Caco-2 (cell line): Measurements from ENCODE around the gene ARHGAP8. TPM values are rescaled to one million over a fixed set of nuclear protein-coding genes. Genes with fewer than 3 reads are reported as not detected.

Experiments used
- BruUV-seq: library from RNA; stranded (reverse); fragments of 400-500 nt; replicated peaks from 2 replicates; lab custom pipeline; 2021; lab: Mats Ljungman, UMichigan
- CTCF ChIA-PET: fragments of 300-600 bp; sonication (Branson Sonifier 250); formaldehyde crosslinking; loops from one replicate; lab custom pipeline; 2022; ENCODE audit warnings: antibody characterized with exemption; lab: Charles Lee
- POLR2A ChIA-PET: fragments of 300-600 bp; sonication (Branson Sonifier 250); formaldehyde crosslinking; loops from one replicate; lab custom pipeline; 2022; ENCODE audit warnings: antibody characterized with exemption; lab: Charles Lee
- DNase-seq, 2 experiments: peaks; one replicate each; pipeline versions ENCODE4 v3.0.0 to v3.0.0-alpha.2; 2020 to 2022
- H3K27me3 ChIP-seq: replicated peaks from 2 replicates; pipeline ENCODE4 v1.6.0; 2011; ENCODE audit warnings: low read length; ENCODE audit not compliant: control insufficient read depth, insufficient read depth
- H3K36me3 ChIP-seq: 2 replicates; pipeline ENCODE4 v1.5.1; 2011; ENCODE audit warnings: low read length; ENCODE audit not compliant: control insufficient read depth, insufficient read depth
- H3K4me1 ChIP-seq: fragments of 250-450 bp; sonication (Bioruptor Pico); 2 replicates; pipeline ENCODE4 v1.5.1; 2020; ENCODE audit warnings: mild to moderate bottlenecking
- H3K4me3 ChIP-seq: 2 replicates; pipeline ENCODE4 v1.5.1; 2011; ENCODE audit warnings: low read depth, mild to moderate bottlenecking, control low read depth, low read length
- H3K9me3 ChIP-seq: fragments of 250-450 bp; sonication (Bioruptor Pico); 2 replicates; pipeline ENCODE4 v1.5.1; 2020; ENCODE audit warnings: mild to moderate bottlenecking, moderate library complexity
- H3K27ac Mint-ChIP-seq: one replicate; pipeline ENCODE4 v1.8.0; 2022; ENCODE audit warnings: mixed read lengths; ENCODE audit not compliant: unreplicated experiment
- H3K27me3 Mint-ChIP-seq: one replicate; pipeline ENCODE4 v1.8.0; 2022; ENCODE audit warnings: mixed read lengths; ENCODE audit not compliant: insufficient read depth, unreplicated experiment
- H3K36me3 Mint-ChIP-seq: one replicate; pipeline ENCODE4 v1.8.0; 2022; ENCODE audit warnings: mild to moderate bottlenecking, mixed read lengths; ENCODE audit not compliant: insufficient read depth, unreplicated experiment
- H3K4me1 Mint-ChIP-seq: one replicate; pipeline ENCODE4 v1.8.0; 2022; ENCODE audit warnings: low read depth, mixed read lengths; ENCODE audit not compliant: unreplicated experiment
- H3K4me3 Mint-ChIP-seq: one replicate; pipeline ENCODE4 v1.8.0; 2022; ENCODE audit warnings: mild to moderate bottlenecking, moderate library complexity, mixed read lengths; ENCODE audit not compliant: unreplicated experiment
- H3K9me3 Mint-ChIP-seq: one replicate; pipeline ENCODE4 v1.8.0; 2022; ENCODE audit warnings: mixed read lengths; ENCODE audit not compliant: unreplicated experiment
- CTCF ChIP-seq, 2 experiments: fragments of 200-600 bp in 1 of 2; IDR thresholded peaks; 1 replicate in 1 of 2; 2 replicates in 1 of 2; pipeline versions ENCODE4 v1.5.1 to v1.8.0; 2011 to 2022; ENCODE audit warnings: antibody characterized with exemption in 1 of 2, control low read depth in 1 of 2, inconsistent platforms in 1 of 2, low read depth in 1 of 2, low read length in 1 of 2, mild to moderate bottlenecking in 1 of 2, moderate library complexity in 1 of 2; ENCODE audit not compliant: insufficient read depth in 1 of 2, severe bottlenecking in 1 of 2, unreplicated experiment in 1 of 2
- intact Hi-C: fragments of 100-400 bp; cut with micrococcal nuclease; formaldehyde crosslinking; loops from one replicate; pipeline ENCODE4 v1.10.0; 2022; ENCODE audit not compliant: unreplicated experiment
- total RNA-seq: library from RNA; stranded (reverse); gene quantifications from 2 replicates; pipeline ENCODE4 v1.2.3, GENCODE V29; 2022

The ARHGAP8 gene
- total RNA-seq, 1 experiment from 2014 or later: 81.5 TPM

- H3K36me3 Mint-ChIP-seq: peaks cover 82% of the 10 kb centered on the region
Measured at GRCh38 chr22:44827666-44828190, 75.4 kb downstream of the ARHGAP8 start.

GRCh38 chr22:44828193-44828592, 75.8 kb downstream of the ARHGAP8 start:
- no peaks in the 10 kb centered on the region for H3K27me3 Mint-ChIP-seq
- intact Hi-C loops: no loop called here
- TF ChIP-seq CTCF (IDR thresholded peaks at IDR 0.05; ENCODE audit: insufficient read depth in 1 of 2, low read depth in 1 of 2, low read length in 1 of 2, severe bottlenecking in 1 of 2, unreplicated experiment in 1 of 2): peak; percentile 48 to 59
- H3K4me1 ChIP-seq: peaks cover 4% of the 10 kb centered on the region; the same call in 1 of the 2 replicates
- H3K27ac Mint-ChIP-seq: peak overlapping the region; percentile 64
- H3K36me3 ChIP-seq: no peaks in the 10 kb centered on the region; the same call in none of the 2 replicates
- peaks cover 4% of the 10 kb centered on the region for H3K4me1 Mint-ChIP-seq
- H3K9me3 Mint-ChIP-seq: peaks cover 6% of the 10 kb centered on the region
- ChIA-PET CTCF (interaction anchor here (0.7 kb wide), 1 partner anchor 942 kb away, joined by 4 read pairs; no protein-coding TSS in a partner anchor), POLR2A (no interaction called here)
- no peak overlapping the region for H3K4me3 Mint-ChIP-seq
- no peak overlapping the region for H3K4me3 ChIP-seq
- no peaks in the 10 kb centered on the region for H3K27me3 ChIP-seq
- H3K9me3 ChIP-seq: peaks cover 9% of the 10 kb centered on the region; the same call in 1 of the 2 replicates
- BruUV-seq: no TSS peak
- H3K36me3 Mint-ChIP-seq: peaks cover 82% of the 10 kb centered on the region
- peak in 1 of 2 experiments; percentile 66 for DNase-seq

More at GRCh38 chr22:44827666-44828190, 75.4 kb downstream of the ARHGAP8 start:
- no peak for DNase-seq
- Mint-ChIP-seq H3K27me3 (no peaks in the 10 kb centered on the region), H3K4me1 (peaks cover 4% of the 10 kb centered on the region), H3K9me3 (peaks cover 2% of the 10 kb centered on the region), H3K27ac (no peak overlapping the region), H3K4me3 (no peak overlapping the region)
- BruUV-seq: no TSS peak
- H3K4me1 ChIP-seq: peaks cover 4% of the 10 kb centered on the region; the same call in 1 of the 2 replicates
- H3K36me3 ChIP-seq: no peaks in the 10 kb centered on the region; the same call in none of the 2 replicates
- ChIA-PET POLR2A (no interaction called here), CTCF (no interaction called here)
- H3K4me3 ChIP-seq: no peak overlapping the region
- peaks cover 9% of the 10 kb centered on the region; the same call in 1 of the 2 replicates for H3K9me3 ChIP-seq
- intact Hi-C loops: no loop called here
- no peaks in the 10 kb centered on the region for H3K27me3 ChIP-seq
- TF ChIP-seq CTCF (IDR thresholded peaks at IDR 0.05; ENCODE audit: insufficient read depth in 1 of 2, low read depth in 1 of 2, low read length in 1 of 2, severe bottlenecking in 1 of 2, unreplicated experiment in 1 of 2): no peak

- DNase-seq: no peak
- intact Hi-C loops: no loop called here
- peaks cover 71% of the 10 kb centered on the region for H3K36me3 Mint-ChIP-seq
- BruUV-seq: no TSS peak
- H3K4me1 Mint-ChIP-seq: peaks cover 4% of the 10 kb centered on the region
- no peaks in the 10 kb centered on the region; the same call in 1 of the 2 replicates for H3K36me3 ChIP-seq
- H3K27ac Mint-ChIP-seq: no peak overlapping the region
- no peak overlapping the region for H3K4me3 Mint-ChIP-seq
- ChIA-PET POLR2A (no interaction called here), CTCF (no interaction called here)
- H3K4me3 ChIP-seq: no peak overlapping the region
- peaks cover 19% of the 10 kb centered on the region for H3K9me3 ChIP-seq
- TF ChIP-seq CTCF (IDR thresholded peaks at IDR 0.05; ENCODE audit: insufficient read depth in 1 of 2, low read depth in 1 of 2, low read length in 1 of 2, severe bottlenecking in 1 of 2, unreplicated experiment in 1 of 2): no peak
- no peaks in the 10 kb centered on the region for H3K27me3 ChIP-seq
- H3K4me1 ChIP-seq: peaks cover 4% of the 10 kb centered on the region; the same call in 1 of the 2 replicates
- peaks cover 23% of the 10 kb centered on the region for H3K9me3 Mint-ChIP-seq
- no peaks in the 10 kb centered on the region for H3K27me3 Mint-ChIP-seq
Measured at GRCh38 chr22:44831885-44832284, 79.5 kb downstream of the ARHGAP8 start.
